DND-41 (cell line): Measurements from ENCODE around the gene MAPK12.

ENCODE experiments used
- CTCF ChIP-seq: IDR thresholded peaks from 2 replicates; pipeline ENCODE4 v1.5.1; 2012; ENCODE audit warnings: borderline replicate concordance, low read length, moderate library complexity, mild to moderate bottlenecking; ENCODE audit not compliant: poor library complexity, severe bottlenecking; ENCODE audit errors: extremely low read depth
- EZH2 ChIP-seq: IDR thresholded peaks from 3 replicates; pipeline ENCODE4 v1.6.1; 2012; ENCODE audit warnings: borderline replicate concordance, low read depth, mild to moderate bottlenecking, moderate library complexity, low read length, inconsistent platforms; ENCODE audit not compliant: severe bottlenecking

GRCh38 chr22:50264946-50265669 lies 3.6 kb upstream of the MAPK12 start:
- TF ChIP-seq CTCF (no peak), EZH2 (no peak)
